Activated naive CD8-positive, alpha-beta T cell treated with anti-CD3 and anti-CD28 coated beads, Interleukin-2, amount 50 U/mL, for 24 hours (primary cell): Measurements from ENCODE around the gene LIMCH1.
"Not testable (repeated sequence)": the region's sequence is repeated elsewhere in the genome, so short reads cannot be mapped to it uniquely, and the experiment has no call there.

Source experiments
- ATAC-seq: fragments of 150-1000 bp; cut with Tn5 transposase; one replicate; pipeline ENCODE4 v1.10.0; 2021
- DNase-seq: peaks from one replicate; pipeline ENCODE4 v3.0.0; 2021
- H3K27ac Mint-ChIP-seq: one replicate; pipeline ENCODE4 v1.8.0; 2021; ENCODE audit warnings: mild to moderate bottlenecking, mixed read lengths
- H3K27me3 Mint-ChIP-seq: one replicate; pipeline ENCODE4 v1.8.0; 2021; ENCODE audit warnings: mixed read lengths
- H3K36me3 Mint-ChIP-seq: one replicate; pipeline ENCODE4 v1.8.0; 2021; ENCODE audit warnings: low read depth, mixed read lengths
- H3K4me1 Mint-ChIP-seq: one replicate; pipeline ENCODE4 v1.8.0; 2021; ENCODE audit warnings: mixed read lengths
- H3K4me3 Mint-ChIP-seq: one replicate; pipeline ENCODE4 v1.8.0; 2021; ENCODE audit warnings: mild to moderate bottlenecking, moderate library complexity, mixed read lengths
- H3K9me3 Mint-ChIP-seq: one replicate; pipeline ENCODE4 v1.8.0; 2021; ENCODE audit warnings: mixed read lengths

LIMCH1 gene

DNA sequence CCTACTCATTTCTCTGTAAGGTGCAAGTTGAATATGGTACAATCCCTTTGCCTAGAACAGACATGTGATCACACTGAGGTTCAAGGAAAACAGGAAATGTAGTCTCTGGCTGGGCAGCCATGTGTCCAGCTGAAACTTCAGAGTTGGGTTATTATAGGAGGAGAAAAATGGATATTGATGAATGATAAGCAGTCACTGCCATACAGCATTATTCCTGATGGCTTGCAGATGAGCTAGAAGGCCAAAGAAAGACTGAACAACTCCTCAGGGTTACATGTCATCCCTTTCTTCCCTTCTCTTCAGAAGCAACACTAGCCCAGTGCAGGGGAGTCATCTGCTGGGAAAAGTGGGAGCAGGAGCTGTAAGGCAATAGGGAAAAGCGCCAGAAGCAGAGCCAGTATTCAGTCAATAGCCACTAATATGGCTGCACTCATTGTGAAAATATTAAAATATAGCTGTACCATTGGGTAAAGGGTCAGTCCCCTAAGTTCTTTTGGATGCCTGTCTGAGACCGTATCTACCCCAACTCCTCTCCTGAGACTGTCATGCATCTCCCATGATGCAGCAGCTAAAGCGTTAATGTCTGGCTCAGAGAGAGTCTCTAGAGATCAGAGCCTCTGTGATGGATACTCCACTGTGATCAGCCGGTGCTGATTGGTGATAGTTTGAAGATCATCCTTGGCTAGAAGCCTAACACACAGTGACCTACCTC lies 190.1 kb downstream of the LIMCH1 start:
- DNase-seq, result no peak
- Mint-ChIP-seq H3K36me3 (no peaks in the 10 kb centered on the region), H3K4me3 (no peak overlapping the region), H3K27me3 (peaks cover 10% of the 10 kb centered on the region), H3K27ac (no peak overlapping the region), H3K4me1 (no peaks in the 10 kb centered on the region), H3K9me3 (peaks cover 7% of the 10 kb centered on the region)
- no peak for ATAC-seq

GRCh38 chr4:41728573-41728913 lies 190.6 kb downstream of the LIMCH1 start:
- Mint-ChIP-seq H3K4me1 (no peaks in the 10 kb centered on the region), H3K9me3 (peaks cover 7% of the 10 kb centered on the region), H3K36me3 (no peaks in the 10 kb centered on the region), H3K27ac (no peak overlapping the region), H3K4me3 (no peak overlapping the region), H3K27me3 (peaks cover 10% of the 10 kb centered on the region)
- DNase-seq (no peak), ATAC-seq (no peak)

DNA sequence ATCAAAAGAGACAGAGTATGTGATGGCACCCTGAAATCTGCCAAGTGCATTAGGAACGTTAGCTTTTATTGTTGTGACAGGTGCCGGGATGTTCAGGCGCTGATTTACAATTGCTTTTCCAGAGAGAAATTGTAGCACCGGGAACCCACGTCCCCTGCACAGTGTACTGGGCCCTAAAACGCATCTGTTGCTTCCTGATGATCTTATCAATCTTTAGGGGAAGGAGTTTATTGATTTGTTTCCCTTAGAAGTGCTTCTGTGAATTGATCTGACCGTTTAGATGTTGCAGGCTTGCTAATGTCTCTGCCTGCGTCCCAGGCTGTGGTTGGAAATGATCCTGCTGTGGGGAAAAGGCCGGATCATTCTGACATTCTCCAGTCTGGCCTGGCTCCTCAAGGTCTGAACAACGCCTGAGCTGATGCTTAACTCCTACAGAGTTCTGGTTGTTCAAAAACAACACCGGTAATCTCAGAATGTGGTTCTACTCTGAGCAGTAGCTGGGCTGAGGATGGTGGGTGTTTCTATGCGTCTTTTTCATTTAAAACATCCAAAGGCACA lies 193.7 kb downstream of the LIMCH1 start:
- peaks cover 6% of the 10 kb centered on the region for H3K9me3 Mint-ChIP-seq
- peaks cover 10% of the 10 kb centered on the region for H3K27me3 Mint-ChIP-seq
- no peak overlapping the region for H3K4me3 Mint-ChIP-seq
- no peaks in the 10 kb centered on the region for H3K36me3 Mint-ChIP-seq
- DNase-seq, result no peak
- ATAC-seq, result no peak
- H3K4me1 Mint-ChIP-seq, result no peaks in the 10 kb centered on the region
- no peak overlapping the region for H3K27ac Mint-ChIP-seq

DNA sequence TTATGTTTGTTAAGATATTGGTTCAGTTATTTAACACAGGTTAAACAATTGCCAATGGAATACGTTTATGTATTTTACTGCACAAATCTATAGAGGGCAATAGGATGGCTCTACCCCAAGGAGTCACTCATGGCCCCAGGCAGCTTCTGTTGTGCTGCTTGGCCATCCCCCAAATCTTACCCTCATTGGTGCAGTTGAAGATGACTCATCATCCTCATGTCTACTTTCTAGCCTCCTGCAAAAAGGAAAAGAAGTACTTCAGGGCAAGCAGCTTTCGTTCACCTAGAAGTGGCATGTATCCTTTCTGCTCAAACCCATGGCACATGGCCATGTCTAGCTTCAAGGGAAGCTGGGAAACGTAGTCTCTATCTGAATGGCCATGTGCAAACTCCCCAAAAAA lies 196.4 kb downstream of the LIMCH1 start:
- Mint-ChIP-seq H3K27ac (no peak overlapping the region), H3K9me3 (peaks cover 6% of the 10 kb centered on the region), H3K4me3 (no peak overlapping the region), H3K36me3 (no peaks in the 10 kb centered on the region), H3K27me3 (peaks cover 9% of the 10 kb centered on the region), H3K4me1 (no peaks in the 10 kb centered on the region)
- DNase-seq, result no peak
- no peak for ATAC-seq

- H3K4me3 Mint-ChIP-seq, H3K9me3 Mint-ChIP-seq: not testable (repeated sequence)
Measured at GRCh38 chr4:41737491-41737890, 199.5 kb downstream of the LIMCH1 start.

DNA sequence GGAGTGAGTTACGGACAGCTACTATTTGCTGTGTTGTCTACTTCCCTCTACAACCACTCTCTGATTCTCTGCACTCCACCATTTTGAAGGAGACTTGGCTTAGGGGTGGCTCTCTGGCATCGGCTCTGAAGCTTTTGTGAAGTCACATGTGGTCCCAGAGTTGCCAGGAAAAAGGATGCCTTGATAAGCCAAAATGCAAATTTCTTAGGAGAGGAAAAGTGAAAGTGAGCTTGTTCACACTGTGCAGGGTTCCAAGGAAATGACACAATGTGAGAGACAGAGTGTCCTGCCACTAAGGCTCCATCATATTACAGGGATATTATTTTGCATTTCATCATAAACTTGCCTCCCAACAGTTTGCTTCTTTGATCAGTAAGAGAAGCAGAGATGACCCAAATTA lies 203.4 kb downstream of the LIMCH1 start:
- H3K9me3 Mint-ChIP-seq, result no peaks in the 10 kb centered on the region
- no peak overlapping the region for H3K4me3 Mint-ChIP-seq
- ATAC-seq, result no peak
- no peaks in the 10 kb centered on the region for H3K4me1 Mint-ChIP-seq
- H3K27me3 Mint-ChIP-seq, result peaks cover 34% of the 10 kb centered on the region
- no peak for DNase-seq
- H3K36me3 Mint-ChIP-seq, result peaks cover 6% of the 10 kb centered on the region
- no peak overlapping the region for H3K27ac Mint-ChIP-seq

More at GRCh38 chr4:41737491-41737890, 199.5 kb downstream of the LIMCH1 start:
- H3K4me1 Mint-ChIP-seq, ATAC-seq, H3K36me3 Mint-ChIP-seq, H3K27ac Mint-ChIP-seq, DNase-seq: not testable (repeated sequence)
- peaks cover 16% of the 10 kb centered on the region for H3K27me3 Mint-ChIP-seq

GRCh38 chr4:41744572-41745291 lies 206.8 kb downstream of the LIMCH1 start:
- Mint-ChIP-seq H3K27me3 (peaks cover 63% of the 10 kb centered on the region), H3K27ac (no peak overlapping the region), H3K4me3 (no peak overlapping the region)

DNA sequence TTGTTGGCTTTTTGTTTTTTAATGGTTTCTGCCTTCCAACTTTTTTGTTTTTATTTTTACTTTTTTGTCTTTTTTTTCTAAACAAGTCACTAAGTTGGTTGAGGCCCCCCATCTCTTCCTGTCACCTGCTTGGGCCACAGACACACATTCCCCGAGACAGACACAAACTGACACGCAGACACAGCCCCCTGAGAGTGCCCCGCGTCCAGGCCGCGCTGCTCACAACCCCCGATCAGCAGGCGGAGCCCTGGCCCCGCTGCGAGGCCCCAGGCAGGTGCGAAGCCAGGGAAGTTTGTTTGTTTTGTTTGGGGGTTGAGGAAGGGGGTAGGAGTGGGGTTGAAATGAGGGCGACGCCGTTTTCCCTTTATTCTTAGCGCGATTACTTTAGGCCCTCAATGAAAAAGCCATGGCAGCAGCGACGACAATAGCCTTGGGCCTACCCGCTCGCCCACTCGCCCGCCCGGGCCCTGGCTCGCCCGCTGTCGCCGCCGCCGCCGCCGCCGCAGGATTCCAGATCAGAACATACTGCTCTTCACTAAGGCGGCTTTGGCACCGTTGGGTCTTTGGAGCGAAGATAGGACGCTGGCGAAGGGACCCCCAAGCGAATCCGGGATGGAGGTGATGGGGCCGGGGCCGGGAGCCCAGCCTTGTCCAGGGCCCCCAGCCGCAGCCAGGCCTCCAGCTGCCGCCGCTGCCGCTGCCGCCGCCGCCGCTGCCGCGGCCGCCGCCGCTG lies 207.5 kb downstream of the LIMCH1 start:
- no peak overlapping the region for H3K27ac Mint-ChIP-seq
- peaks cover 9% of the 10 kb centered on the region for H3K36me3 Mint-ChIP-seq
- no peak overlapping the region for H3K4me3 Mint-ChIP-seq
- no peaks in the 10 kb centered on the region for H3K9me3 Mint-ChIP-seq
- peaks cover 67% of the 10 kb centered on the region for H3K27me3 Mint-ChIP-seq
- ATAC-seq (no peak), DNase-seq (no peak)
- H3K4me1 Mint-ChIP-seq, result peaks cover 1% of the 10 kb centered on the region

More at GRCh38 chr4:41744572-41745291, 206.8 kb downstream of the LIMCH1 start:
- ATAC-seq (no peak), DNase-seq (no peak)
- Mint-ChIP-seq H3K36me3 (peaks cover 9% of the 10 kb centered on the region), H3K4me1 (peaks cover 1% of the 10 kb centered on the region), H3K9me3 (no peaks in the 10 kb centered on the region)

DNA sequence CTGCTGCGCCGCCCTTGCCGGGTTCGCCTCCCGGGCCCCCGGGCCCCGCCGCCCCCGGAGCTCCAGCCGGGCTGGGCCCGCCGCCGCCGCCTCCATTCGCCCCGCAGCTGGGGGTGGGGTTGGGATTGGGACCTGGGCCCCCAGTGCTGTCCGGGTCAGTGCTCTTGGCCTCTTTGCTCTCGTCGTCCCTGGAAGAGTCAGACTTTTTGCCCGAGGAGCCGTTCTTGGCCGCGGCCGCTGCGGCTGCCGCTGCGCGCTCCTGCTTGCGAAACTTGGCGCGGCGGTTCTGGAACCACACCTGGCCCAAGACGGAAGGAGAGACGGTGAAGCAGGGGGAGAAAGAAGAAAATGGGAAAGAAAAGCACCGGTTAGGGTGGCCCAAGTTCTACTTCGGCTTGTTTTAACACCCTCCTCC lies 208.1 kb downstream of the LIMCH1 start:
- no peak overlapping the region for H3K27ac Mint-ChIP-seq

GRCh38 chr4:41746440-41747229 lies 208.7 kb downstream of the LIMCH1 start:
- Mint-ChIP-seq H3K4me3 (no peak overlapping the region), H3K9me3 (no peaks in the 10 kb centered on the region), H3K4me1 (peaks cover 1% of the 10 kb centered on the region), H3K27me3 (peaks cover 69% of the 10 kb centered on the region), H3K36me3 (peaks cover 9% of the 10 kb centered on the region), H3K27ac (no peak overlapping the region)
- DNase-seq (no peak), ATAC-seq (no peak)

More for the DNA sequence above, 208.1 kb downstream of the LIMCH1 start:
- peaks cover 68% of the 10 kb centered on the region for H3K27me3 Mint-ChIP-seq
- ATAC-seq (no peak), DNase-seq (no peak)
- H3K4me3 Mint-ChIP-seq, result no peak overlapping the region
- H3K36me3 Mint-ChIP-seq, result peaks cover 9% of the 10 kb centered on the region
- H3K9me3 Mint-ChIP-seq, result no peaks in the 10 kb centered on the region
- peaks cover 1% of the 10 kb centered on the region for H3K4me1 Mint-ChIP-seq

GRCh38 chr4:41747230-41748055 lies 209.5 kb downstream of the LIMCH1 start:
- ATAC-seq, result no peak
- H3K27ac Mint-ChIP-seq, result no peak overlapping the region
- peaks cover 1% of the 10 kb centered on the region for H3K4me1 Mint-ChIP-seq
- no peaks in the 10 kb centered on the region for H3K9me3 Mint-ChIP-seq
- peaks cover 74% of the 10 kb centered on the region for H3K27me3 Mint-ChIP-seq
- DNase-seq, result no peak
- H3K36me3 Mint-ChIP-seq, result peaks cover 9% of the 10 kb centered on the region
- H3K4me3 Mint-ChIP-seq, result no peak overlapping the region

DNA sequence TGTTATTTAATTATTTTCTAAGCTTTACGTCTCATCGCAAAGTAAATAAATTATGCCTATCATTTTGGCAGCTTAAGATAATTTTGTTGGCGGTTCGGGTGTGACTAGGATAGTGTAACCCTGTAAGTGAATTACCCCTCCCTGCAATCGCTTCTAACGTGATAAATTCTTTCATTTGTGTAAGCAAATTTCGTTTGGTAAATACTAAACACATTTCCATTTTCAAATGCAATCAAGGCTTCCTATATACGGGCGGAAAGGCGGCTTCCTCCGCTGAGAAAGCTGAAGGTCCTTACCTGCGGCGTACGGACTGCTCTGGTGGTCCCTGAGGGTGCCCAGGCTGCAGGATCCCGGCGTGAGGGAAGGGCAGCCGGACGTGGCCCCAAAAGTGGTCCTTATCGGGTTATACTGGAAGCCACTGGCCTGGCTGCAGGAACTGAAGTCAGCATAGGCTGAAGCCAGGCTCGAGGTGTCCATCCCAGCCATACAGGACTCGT lies 210.2 kb downstream of the LIMCH1 start:
- H3K4me3 Mint-ChIP-seq, result no peak overlapping the region
- peaks cover 79% of the 10 kb centered on the region for H3K27me3 Mint-ChIP-seq

More for the DNA sequence above, 210.2 kb downstream of the LIMCH1 start:
- no peak overlapping the region for H3K27ac Mint-ChIP-seq
- no peaks in the 10 kb centered on the region for H3K9me3 Mint-ChIP-seq
- no peak for ATAC-seq
- H3K36me3 Mint-ChIP-seq, result peaks cover 9% of the 10 kb centered on the region
- no peak for DNase-seq
- H3K4me1 Mint-ChIP-seq, result peaks cover 1% of the 10 kb centered on the region
